ENCODE data around the gene CD99.
"Not testable (repeated sequence)": the region's sequence is repeated elsewhere in the genome, so short reads cannot be mapped to it uniquely, and the experiment has no call there.

- TF ChIP-seq CTCF (conservative IDR thresholded peaks at IDR 0.05; ENCODE audit: low read length); EZH2phosphoT487 (IDR thresholded peaks at IDR 0.05; ENCODE audit: borderline replicate concordance): not testable (repeated sequence)
Observed at GRCh38 chrX:2762671-2763070, 71.6 kb downstream of the CD99 start.
